Brain microvascular endothelial cell (primary cell): ENCODE measurements around the gene SLC4A4.
A peak's percentile ranks its signal among the peaks of the same experiment; 100 is the strongest.

Experiments
- DNase-seq: peaks from one replicate; pipeline ENCODE4 v3.0.0-alpha.2; 2020
- H3K27ac ChIP-seq: fragments of 250-450 bp; sonication (Bioruptor Pico); 2 replicates; pipeline ENCODE4 v1.5.1; 2020; ENCODE audit warnings: mild to moderate bottlenecking, moderate library complexity
- H3K27me3 ChIP-seq: fragments of 250-450 bp; sonication (Bioruptor Pico); replicated peaks from 2 replicates; pipeline ENCODE4 v1.5.1; 2020; ENCODE audit warnings: mild to moderate bottlenecking
- H3K36me3 ChIP-seq: fragments of 250-450 bp; sonication (Bioruptor Pico); replicated peaks from 2 replicates; pipeline ENCODE4 v1.5.1; 2020; ENCODE audit warnings: mild to moderate bottlenecking
- H3K4me3 ChIP-seq: 2 replicates; pipeline ENCODE4 v1.5.1; 2011; ENCODE audit warnings: low read depth, mild to moderate bottlenecking, control low read depth, low read length, moderate library complexity
- CTCF ChIP-seq: IDR thresholded peaks from 2 replicates; pipeline ENCODE4 v1.5.1; 2011; ENCODE audit warnings: low read depth, mild to moderate bottlenecking, moderate library complexity, low read length, control low read depth, inconsistent platforms; ENCODE audit errors: missing control alignments
- in situ Hi-C: cut with HindIII; loops from 2 replicates; pipeline ENCODE4 v1.10.0; 2017; ENCODE audit warnings: low sequenced_read_pairs, low pct_ligation_motif_present

The SLC4A4 gene

GRCh38 chr4:71383984-71384383 lies 45.2 kb downstream of the SLC4A4 start:
- no peaks in the 10 kb centered on the region for H3K36me3 ChIP-seq
- in situ Hi-C loops: no loop called here
- no peak for DNase-seq
- no peak overlapping the region for H3K27ac ChIP-seq
- no peak for TF ChIP-seq CTCF
- no peak overlapping the region for H3K4me3 ChIP-seq
- no peaks in the 10 kb centered on the region for H3K27me3 ChIP-seq

- in situ Hi-C loops: no loop called here
- no peak for TF ChIP-seq CTCF
- DNase-seq: no peak
- Histone ChIP-seq H3K27me3 (no peaks in the 10 kb centered on the region), H3K27ac (no peak overlapping the region), H3K36me3 (no peaks in the 10 kb centered on the region), H3K4me3 (no peak overlapping the region)
Measured at GRCh38 chr4:71389149-71389827, 50.5 kb downstream of the SLC4A4 start.

GRCh38 chr4:71392109-71392508 lies 53.3 kb downstream of the SLC4A4 start:
- Histone ChIP-seq H3K36me3 (no peaks in the 10 kb centered on the region), H3K4me3 (no peak overlapping the region), H3K27ac (no peak overlapping the region), H3K27me3 (no peaks in the 10 kb centered on the region)
- no peak for TF ChIP-seq CTCF
- no peak for DNase-seq
- in situ Hi-C loops: no loop called here

GRCh38 chr4:71396382-71396781 lies 57.6 kb downstream of the SLC4A4 start:
- in situ Hi-C loops: no loop called here
- no peaks in the 10 kb centered on the region for H3K27me3 ChIP-seq
- peak; percentile 16 for DNase-seq
- no peak overlapping the region for H3K27ac ChIP-seq
- H3K4me3 ChIP-seq: no peak overlapping the region
- no peak for TF ChIP-seq CTCF
- no peaks in the 10 kb centered on the region for H3K36me3 ChIP-seq

- no peaks in the 10 kb centered on the region for H3K27me3 ChIP-seq
- H3K4me3 ChIP-seq: no peak overlapping the region
- no peak overlapping the region for H3K27ac ChIP-seq
- H3K36me3 ChIP-seq: no peaks in the 10 kb centered on the region
- DNase-seq: no peak
- no peak for TF ChIP-seq CTCF
- in situ Hi-C loops: no loop called here
Measured at GRCh38 chr4:71400810-71401209, 62.0 kb downstream of the SLC4A4 start.

GRCh38 chr4:71402616-71403015 lies 63.8 kb downstream of the SLC4A4 start:
- in situ Hi-C loops: no loop called here

More at GRCh38 chr4:71402616-71403015, 63.8 kb downstream of the SLC4A4 start:
- DNase-seq: no peak
- H3K27ac ChIP-seq: no peak overlapping the region
- H3K27me3 ChIP-seq: no peaks in the 10 kb centered on the region
- no peaks in the 10 kb centered on the region for H3K36me3 ChIP-seq
- no peak overlapping the region for H3K4me3 ChIP-seq
- TF ChIP-seq CTCF: no peak
